K562 (cell line): ENCODE results near the gene FANCG. TPM values are rescaled to one million over a fixed set of nuclear protein-coding genes. Genes with fewer than 3 reads are reported as not detected.

Experiments
- ATF1 ChIP-seq, 2 experiments: fragments of 450-650 bp in 1 of 2; IDR thresholded peaks; 2 replicates each; pipeline ENCODE4 v1.6.1; 2016; ENCODE audit warnings: missing compliant biosample characterization in 1 of 2, missing genetic modification characterization in 1 of 2
- BDP1 ChIP-seq: IDR thresholded peaks from 3 replicates; pipeline ENCODE4 v1.6.1; 2011; ENCODE audit not compliant: insufficient read length, insufficient read depth
- DLX4 ChIP-seq: fragments of 250-450 bp; sonication (Bioruptor Pico); IDR thresholded peaks from 2 replicates; pipeline ENCODE4 v1.6.1; 2021; ENCODE audit warnings: mild to moderate bottlenecking
- FOXA1 ChIP-seq: fragments of 450-650 bp; IDR thresholded peaks from 2 replicates; pipeline ENCODE4 v1.6.1; 2016; ENCODE audit warnings: mild to moderate bottlenecking, borderline replicate concordance
- GATAD2B ChIP-seq: fragments of 450-650 bp; IDR thresholded peaks from 2 replicates; pipeline ENCODE4 v1.6.1; 2017; ENCODE audit warnings: mild to moderate bottlenecking, borderline replicate concordance
- ID3 ChIP-seq, 2 experiments: fragments of 250-450 bp in 1 of 2; fragments of 450-650 bp in 1 of 2; sonication (Bioruptor Pico) in 1 of 2; IDR thresholded peaks; 2 replicates each; pipeline versions ENCODE4 v1.6.1 to v1.8.0; 2016 to 2021; ENCODE audit warnings: mild to moderate bottlenecking in 2 of 2, moderate library complexity in 2 of 2, missing compliant biosample characterization in 1 of 2, missing genetic modification characterization in 1 of 2
- IRF9 ChIP-seq: fragments of 450-650 bp; IDR thresholded peaks from 2 replicates; pipeline ENCODE4 v1.6.1; 2016; ENCODE audit warnings: missing biosample characterization, missing genetic modification characterization
- KLF10 ChIP-seq: fragments of 250-450 bp; sonication (Bioruptor Pico); IDR thresholded peaks from 2 replicates; pipeline ENCODE4 v1.6.1; 2021; ENCODE audit warnings: matching md5 sums
- MTA1 ChIP-seq: fragments of 450-650 bp; IDR thresholded peaks from 2 replicates; pipeline ENCODE4 v1.6.1; 2017; ENCODE audit warnings: borderline replicate concordance
- NFXL1 ChIP-seq: fragments of 450-650 bp; formaldehyde crosslinking; IDR thresholded peaks from 2 replicates; pipeline ENCODE4 v1.4.0; 2021; ENCODE audit warnings: mild to moderate bottlenecking
- SRSF7 ChIP-seq: fragments of 200-400 bp; formaldehyde crosslinking; optimal IDR thresholded peaks from 2 replicates; pipeline ENCODE3; 2017; ENCODE audit warnings: mild to moderate bottlenecking, low read depth, low read length
- ZBTB34 ChIP-seq: fragments of 250-450 bp; sonication (Bioruptor Pico); IDR thresholded peaks from 2 replicates; pipeline ENCODE4 v1.8.0; 2021; ENCODE audit warnings: mild to moderate bottlenecking, moderate library complexity
- ZFP91 ChIP-seq: sonication (generic); formaldehyde crosslinking; IDR thresholded peaks from 2 replicates; pipeline ENCODE4 v1.8.0; 2022; ENCODE audit warnings: mild to moderate bottlenecking, missing genetic modification reagents
- ZNF232 ChIP-seq: sonication (generic); formaldehyde crosslinking; IDR thresholded peaks from 2 replicates; pipeline ENCODE4 v1.8.0; 2022; ENCODE audit warnings: mild to moderate bottlenecking, missing genetic modification reagents
- ZNF609 ChIP-seq: sonication (generic); formaldehyde crosslinking; IDR thresholded peaks from 2 replicates; pipeline ENCODE4 v1.8.1; 2023; ENCODE audit warnings: missing genetic modification reagents, mild to moderate bottlenecking, borderline replicate concordance
- ZNF668 ChIP-seq: fragments of 250-450 bp; sonication (Bioruptor Pico); IDR thresholded peaks from 2 replicates; pipeline ENCODE4 v1.8.0; 2022; ENCODE audit warnings: mild to moderate bottlenecking, inconsistent platforms
- polyA plus RNA-seq, 8 experiments: library from polyadenylated mRNA; depleted of rRNA in 4 of 8; stranded (reverse) in 5 of 8; unstranded in 3 of 8; fragments of >200 nt; fragmentation: Nextera tagmentation in 2 of 8; fragmentation: Illumina TruSeq in 1 of 8; extraction: Ambion mirVana in 2 of 8; extraction: Trizol in 1 of 8; gene quantifications; 2 replicates each; pipeline versions ENCODE4 v1.2.1 to v1.2.3, GENCODE V29; 2011 to 2014; ENCODE audit warnings: inconsistent platforms in 1 of 8, missing spikeins in 1 of 8
- total RNA-seq, 7 experiments: library from RNA; depleted of rRNA in 6 of 7; stranded (reverse); fragments of >200 nt in 6 of 7; fragmentation: Illumina TruSeq in 2 of 7; extraction: Trizol in 2 of 7; gene quantifications; 2 replicates each; pipeline versions ENCODE4 v1.2.1 to v1.2.3, GENCODE V29; 2011 to 2021; ENCODE audit warnings: low replicate concordance in 1 of 7

FANCG gene
- total and polyA plus RNA-seq, 9 of the 15 experiments (the other 6 are each of a cell fraction or from before 2014, with no cell fraction given), result 7.5 to 43.9 (median 31.0) TPM

- TF ChIP-seq IRF9 (no peak), NFXL1 (CRISPR knock-in tag) (no peak), ZNF668 (no peak), GATAD2B (no peak), ATF1 (CRISPR knock-in tag; IDR thresholded peaks at IDR 0.05) (no peak), ATF1 (tag; IDR thresholded peaks at IDR 0.05) (peak; percentile 68), ZFP91 (CRISPR knock-in tag) (no peak), SRSF7 (no peak), ZBTB34 (CRISPR knock-in tag) (no peak), KLF10 (no peak), BDP1 (no peak), ZNF609 (CRISPR knock-in tag) (no peak), DLX4 (CRISPR knock-in tag) (no peak), ID3 (CRISPR knock-in tag; IDR thresholded peaks at IDR 0.05) (no peak), ID3 (tag; IDR thresholded peaks at IDR 0.05) (no peak), FOXA1 (no peak), MTA1 (no peak), ZNF232 (no peak)
These were observed 36.2 kb upstream of the FANCG start, which contains the start of gene ATOSB (continued) for GRCh38 chr9:35115680-35116538.
